ENCODE data around the gene FAM171A1.

The FAM171A1 gene

GRCh38 chr10:15373199-15373598 lies 2.1 kb upstream of the FAM171A1 start:
- DNase-seq = no peak

DNA sequence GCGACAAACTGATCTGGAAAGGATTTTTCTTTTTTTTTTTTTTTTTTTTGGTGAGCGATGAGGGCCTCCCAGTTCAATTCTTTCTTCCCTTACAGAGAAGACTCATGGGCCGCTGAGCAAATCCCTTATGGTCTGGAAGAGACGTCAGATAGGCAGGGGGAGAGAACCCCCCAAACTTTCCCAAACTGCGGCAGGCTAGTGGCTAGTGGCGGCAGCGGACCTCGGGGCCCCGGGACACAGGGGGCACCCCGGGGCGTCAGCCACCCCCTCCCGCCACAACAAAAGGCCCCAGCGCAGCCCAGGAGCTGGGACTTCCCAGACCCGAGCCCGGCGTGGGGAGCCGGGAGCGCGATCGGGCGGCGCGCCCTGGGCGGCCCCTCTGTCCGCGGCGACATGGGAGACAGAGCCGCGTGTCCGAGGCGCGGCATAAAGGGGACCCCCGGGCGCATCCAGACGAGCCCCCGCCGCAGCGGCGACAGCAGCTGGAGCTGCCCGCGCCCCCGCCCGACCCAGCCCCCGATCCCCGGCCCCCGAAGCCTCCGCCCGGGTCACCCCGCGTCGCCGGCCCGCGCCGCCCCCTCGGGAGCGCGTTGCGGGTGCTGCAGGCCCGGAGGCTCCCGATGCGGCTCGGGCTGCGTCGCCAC lies 755 bp downstream of the FAM171A1 start:
- DNase-seq = no peak

DNA sequence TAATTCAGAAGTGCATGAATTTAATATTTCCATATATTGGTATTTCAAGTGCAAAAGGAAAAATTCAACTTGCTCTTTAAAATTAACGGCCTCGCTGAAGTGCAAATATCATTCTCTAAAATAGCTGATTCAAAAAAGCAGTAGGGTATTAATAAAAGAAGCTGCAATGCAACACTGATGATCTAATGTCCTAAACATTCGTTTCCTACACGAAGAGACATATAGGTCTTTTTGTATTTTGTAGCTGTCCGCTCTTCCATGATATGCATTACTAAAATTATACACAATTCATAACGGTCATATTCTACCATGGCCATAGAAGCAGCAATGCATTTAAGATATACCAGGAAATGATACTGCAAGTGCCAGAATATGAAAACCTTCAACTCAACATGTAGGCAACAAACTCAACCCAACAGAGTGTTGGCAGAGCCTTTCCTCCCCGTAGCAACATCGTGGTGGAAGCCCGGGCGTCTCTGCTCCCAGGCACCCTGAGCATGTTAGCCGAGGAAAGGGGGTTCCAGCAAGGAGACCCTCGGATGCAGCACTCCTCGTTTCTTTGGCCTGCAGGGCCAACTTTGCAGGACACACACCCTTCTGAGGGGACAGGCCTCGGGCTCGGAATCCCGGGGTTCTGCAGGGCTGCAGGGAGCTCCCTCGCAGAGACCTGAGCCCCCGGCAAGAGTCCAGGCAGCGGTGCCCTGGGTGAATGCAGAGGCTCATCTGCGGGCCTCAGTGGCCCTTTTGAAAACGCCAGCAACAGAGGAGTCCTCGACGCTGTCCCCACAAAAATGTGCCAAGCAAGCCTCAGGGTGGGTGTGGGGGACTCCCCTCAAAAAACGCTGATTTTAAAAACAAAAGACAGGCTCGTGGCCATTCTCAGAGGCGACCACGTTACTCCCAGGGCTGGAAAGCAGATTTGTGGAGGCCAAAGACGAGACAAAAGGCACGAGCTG lies 1.6 kb downstream of the FAM171A1 start:
- no peak for DNase-seq

DNA sequence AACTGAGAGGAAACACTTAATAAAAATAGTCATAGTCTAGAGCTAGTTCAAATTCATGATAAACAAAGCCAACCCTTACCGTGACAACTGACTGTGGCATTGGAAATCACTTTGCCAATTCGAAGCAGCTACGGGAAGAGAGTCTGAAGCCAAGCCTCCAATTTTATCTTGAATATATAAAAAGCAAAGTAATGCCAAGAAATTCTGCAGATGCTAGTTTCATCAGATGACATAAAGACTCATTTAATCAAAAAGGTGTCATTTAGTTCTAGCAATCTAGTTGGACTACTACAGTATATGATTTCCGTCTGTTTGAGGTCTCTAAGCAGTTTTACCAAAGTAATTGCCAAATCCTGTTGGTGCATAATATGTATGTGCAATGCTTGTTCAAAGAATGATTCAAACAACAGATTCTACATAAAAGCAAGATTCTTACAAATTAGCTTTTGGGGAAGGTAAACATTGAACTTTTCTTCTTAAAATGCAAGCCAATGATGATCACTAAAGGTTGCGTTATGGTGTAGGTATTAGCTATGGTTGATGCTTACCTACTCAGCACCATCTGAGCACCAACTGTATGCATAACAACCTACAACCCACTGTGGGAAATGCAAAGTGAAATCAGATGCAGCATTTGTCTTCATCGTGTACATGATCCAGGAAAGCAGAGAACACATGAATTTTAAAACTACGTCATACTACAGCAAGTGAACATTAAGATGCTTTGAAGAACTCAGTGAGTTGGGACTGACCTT lies 2.8 kb downstream of the FAM171A1 start:
- no peak for DNase-seq

- no peak for DNase-seq
Observed at GRCh38 chr10:15367296-15368085, 3.6 kb downstream of the FAM171A1 start.

DNA sequence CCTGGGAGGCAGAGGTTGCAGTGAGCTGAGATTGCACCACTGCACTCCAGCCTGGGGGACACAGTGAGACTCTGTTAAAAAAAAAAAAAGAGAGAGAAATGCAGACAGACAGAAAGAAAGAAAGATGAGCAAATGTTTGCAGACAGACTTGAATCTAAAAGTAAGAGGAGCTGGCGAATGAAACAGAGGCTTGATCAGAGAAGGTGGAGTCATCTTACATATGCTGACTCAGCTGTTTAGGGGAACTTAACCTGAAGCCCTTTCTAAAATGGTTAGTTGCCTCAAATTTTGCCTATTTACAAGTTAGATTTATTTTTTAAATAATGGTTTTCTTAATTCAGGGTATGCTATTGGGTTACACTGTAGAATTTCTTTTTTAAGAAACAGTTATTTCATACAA lies 5.4 kb downstream of the FAM171A1 start:
- no peak for DNase-seq

DNA sequence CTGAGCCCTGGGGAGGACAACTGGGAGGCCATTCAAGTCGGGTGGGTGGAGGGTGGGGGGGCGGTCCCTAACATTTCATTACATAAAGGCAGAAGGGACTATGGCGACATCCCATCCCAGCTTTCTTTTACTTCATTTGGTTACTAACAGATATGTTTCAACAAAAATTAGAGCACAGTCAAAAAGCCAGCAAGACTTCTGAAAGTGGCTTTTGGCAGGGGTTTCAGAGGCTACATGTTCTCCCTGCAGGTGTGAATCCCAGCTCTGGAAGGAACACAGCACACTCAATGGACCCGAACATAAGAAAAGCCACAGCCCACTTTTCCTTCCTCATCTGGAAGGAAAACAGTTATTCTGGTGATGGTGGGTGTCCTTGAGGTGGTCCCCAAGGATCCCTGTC lies 7.1 kb downstream of the FAM171A1 start:
- no peak for DNase-seq

DNA sequence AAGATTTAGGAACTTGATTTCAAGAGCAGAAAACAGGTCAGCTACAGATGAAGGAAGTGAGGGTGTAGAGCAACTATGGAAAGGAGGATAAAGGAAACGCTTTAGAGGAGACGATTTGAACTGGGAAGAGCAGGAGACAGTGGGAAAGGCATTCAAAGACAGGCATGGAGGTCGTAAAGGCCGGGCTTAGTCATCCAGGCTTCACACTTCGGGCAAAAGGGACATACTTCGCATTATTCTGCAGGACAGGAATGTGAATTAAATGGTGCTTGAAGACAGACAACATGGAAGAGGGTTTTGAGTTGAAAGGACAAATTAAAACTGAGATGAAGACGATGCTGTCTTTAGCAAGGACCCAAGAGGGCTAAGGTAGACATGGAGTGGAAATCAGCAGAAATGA lies 8.1 kb downstream of the FAM171A1 start:
- no peak for DNase-seq

DNA sequence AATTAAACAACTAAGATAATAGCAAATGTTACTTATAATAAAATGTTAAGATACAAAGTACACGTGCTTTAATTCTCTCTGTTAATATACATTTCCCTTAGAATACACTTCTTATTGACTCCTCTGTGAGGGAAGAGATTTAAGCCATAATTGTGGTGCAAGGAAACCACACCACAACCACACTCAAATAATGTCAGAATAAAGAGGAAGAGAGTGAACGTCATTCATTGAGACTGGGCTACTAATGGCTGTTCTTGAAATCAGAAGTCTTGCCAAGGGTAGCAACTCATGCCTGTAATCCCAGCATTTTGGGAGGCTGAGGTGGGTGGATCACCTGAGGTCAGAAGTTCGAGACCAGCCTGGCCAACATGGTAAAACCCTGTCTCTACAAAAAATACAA lies 10.0 kb downstream of the FAM171A1 start:
- peak; percentile 75 for DNase-seq

GRCh38 chr10:15360566-15360965 lies 10.5 kb downstream of the FAM171A1 start:
- no peak for DNase-seq

- no peak for DNase-seq
Observed at GRCh38 chr10:15353471-15354017, 17.5 kb downstream of the FAM171A1 start.

DNA sequence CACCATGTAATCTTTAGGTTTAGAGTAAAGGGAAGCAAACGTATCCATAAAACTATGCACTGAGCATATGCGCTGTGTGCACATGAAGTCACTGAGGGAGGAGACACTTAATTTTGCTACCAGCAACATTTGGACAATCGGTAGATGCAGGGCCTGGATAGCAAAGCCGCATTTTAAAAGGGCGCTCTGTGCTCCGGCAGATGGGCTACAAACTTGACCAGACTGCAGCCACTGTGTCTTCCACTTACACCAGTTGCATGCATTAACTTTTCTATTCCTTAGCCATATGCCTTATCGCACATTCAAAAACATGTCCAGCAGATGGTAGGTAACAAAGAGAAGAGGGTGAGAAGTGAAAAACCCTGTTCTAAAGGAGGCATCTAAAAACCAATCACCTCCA lies 18.3 kb downstream of the FAM171A1 start:
- DNase-seq = no peak

DNA sequence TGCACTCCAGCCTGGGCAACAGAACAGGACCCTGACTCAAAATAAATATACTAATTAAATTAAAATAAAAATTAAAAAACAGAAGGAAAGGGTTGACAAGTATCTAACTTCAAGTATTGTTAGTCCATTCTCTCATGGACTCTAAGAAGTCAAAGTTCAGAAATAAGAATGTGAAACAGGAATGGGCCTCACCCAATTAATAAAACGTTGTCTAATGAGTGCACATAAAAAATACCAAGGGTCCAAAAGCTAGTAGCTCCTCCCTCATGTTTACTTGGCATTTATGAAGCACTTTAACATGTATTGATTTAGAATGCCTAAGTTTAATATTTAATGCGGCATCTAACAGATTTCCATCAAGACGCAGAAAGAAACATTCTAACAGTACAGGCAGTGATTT lies 18.9 kb downstream of the FAM171A1 start:
- DNase-seq = no peak

DNA sequence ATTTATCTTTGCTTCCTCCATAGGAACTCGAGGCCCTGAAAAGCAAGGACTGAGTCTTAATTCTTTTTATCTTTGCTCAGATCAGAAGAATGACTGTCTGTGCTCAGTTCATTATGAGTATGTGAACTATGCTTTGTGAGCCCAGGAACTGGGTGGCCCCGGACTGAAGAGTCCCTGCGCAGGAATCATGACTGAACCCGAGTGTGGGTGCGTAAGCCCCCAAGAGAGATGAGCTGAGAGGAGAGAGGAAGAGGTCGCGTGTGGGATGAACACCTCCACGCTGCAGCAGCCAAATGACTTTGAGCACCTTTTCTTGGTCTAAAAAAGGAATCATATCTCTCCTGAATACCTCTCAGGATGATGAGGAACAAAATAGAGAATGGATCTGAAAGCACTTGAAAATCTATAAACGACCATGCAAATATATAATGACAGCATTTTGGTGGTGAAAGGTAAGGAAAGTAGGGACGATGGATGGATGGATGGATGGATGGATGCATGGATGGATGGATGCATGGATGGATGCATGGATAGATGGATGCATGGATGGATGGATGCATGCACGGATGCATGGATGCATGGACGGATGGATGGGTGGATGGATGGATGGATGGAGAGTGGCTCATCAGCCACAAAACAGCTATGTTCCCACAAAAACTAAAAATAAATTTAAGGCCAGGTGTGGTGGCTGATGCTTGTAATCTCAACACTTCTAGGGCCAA lies 19.8 kb downstream of the FAM171A1 start:
- no peak for DNase-seq

DNA sequence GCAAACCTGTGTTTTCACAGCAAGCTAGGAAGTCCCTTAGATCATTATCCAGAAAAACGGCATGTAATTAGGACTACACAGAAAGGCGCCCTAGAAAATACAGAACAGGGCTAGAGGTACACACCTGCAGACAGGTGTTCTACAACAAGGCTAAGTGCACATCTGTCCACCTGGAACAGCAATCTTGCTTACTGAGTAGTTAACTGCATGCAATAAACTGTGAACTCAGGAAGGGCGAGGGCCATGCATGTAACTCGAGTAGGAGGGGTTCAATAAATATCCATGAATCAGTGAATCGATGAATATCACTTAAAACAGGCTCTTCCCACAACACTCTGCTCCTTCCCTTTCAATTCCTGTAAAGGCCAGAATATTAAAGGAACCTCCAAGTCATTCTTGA lies 22.0 kb downstream of the FAM171A1 start:
- no peak for DNase-seq

- DNase-seq = no peak
Observed at GRCh38 chr10:15348579-15348978, 22.5 kb downstream of the FAM171A1 start.

GRCh38 chr10:15347150-15347549 lies 23.9 kb downstream of the FAM171A1 start:
- no peak for DNase-seq

DNA sequence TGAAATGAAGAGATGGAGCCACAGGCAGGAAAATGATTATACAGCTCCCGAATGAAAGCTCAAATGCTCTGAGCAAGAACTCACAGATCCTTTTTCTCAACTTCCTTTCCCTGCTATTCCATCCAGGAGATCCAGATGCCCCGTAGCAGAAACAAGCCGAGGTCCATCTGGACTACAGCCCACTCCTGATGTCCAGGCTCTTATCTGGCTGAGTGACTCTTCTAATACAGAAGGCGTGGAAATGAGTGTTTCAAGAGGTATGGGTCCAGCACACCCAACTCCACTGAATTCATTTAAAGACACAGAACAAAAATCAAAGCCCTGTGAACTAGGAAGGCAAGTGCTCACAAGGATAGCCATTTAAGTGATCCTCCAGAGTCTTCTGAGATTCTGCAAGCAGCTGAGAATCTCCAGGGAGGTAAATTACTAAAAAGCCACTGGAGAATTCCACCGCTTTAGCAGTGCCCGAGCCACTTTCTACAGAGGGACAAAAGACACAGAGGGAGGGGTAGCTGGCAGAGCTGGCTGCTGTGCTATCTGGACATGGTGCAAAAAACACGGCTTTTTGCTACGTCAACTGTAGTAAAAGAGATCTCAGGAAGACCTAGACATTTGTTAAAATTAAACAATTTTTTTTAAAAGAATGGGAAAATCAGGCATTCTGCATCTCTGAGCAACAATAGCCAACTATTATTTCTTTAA lies 24.5 kb downstream of the FAM171A1 start:
- DNase-seq = no peak

- no peak for DNase-seq
Observed at GRCh38 chr10:15345450-15345849, 25.6 kb downstream of the FAM171A1 start.

DNA sequence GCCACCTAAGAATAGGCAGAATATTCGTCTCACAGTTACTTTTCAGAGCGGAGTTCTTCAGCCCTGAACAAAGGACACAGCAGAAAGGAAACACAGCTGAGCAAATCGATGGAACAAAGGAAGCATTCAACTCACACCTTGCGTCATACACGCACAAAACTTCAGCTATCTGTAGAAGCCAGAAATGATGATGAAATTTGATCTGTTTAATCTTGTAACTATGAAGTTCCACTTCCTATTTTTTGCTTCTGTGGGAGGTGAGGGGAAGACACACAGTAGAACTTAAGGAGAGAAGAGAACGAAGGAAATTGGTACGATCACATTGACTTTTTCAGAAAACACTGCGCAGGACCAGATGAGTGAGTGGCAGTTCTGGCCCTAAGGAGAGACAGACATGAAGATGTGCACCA lies 26.2 kb downstream of the FAM171A1 start:
- DNase-seq = peak; percentile 92

DNA sequence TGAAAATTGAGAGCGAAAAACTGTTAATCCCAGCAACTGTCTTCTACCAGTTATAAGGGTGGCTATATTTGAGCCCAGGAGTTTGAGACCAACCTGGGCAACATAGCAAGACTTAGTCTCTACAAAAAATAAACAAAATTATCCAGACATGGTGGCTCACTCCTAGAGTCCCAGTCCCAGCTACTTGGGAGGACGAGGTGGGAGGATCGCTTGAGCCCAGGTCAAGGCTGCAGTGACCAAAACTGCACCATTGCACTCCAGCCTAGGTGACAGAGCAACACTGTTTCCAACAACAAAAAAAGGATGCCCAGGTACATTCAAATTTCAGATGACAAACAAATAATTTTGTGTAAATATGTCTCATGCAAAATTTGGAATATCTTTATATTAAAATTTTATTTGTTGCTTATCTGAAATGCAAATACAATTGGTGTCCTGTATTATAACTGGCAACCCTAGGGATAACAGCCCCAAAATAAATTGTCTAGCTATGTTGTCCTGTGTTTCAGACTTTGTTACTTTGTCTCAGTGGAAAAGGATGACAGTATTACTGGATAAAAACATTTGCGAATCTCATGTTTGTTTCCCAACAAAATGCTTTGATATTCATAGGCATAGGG lies 26.7 kb downstream of the FAM171A1 start:
- DNase-seq = no peak

All from MV-4-11 (cell line).